ENCODE measurements around the gene NDUFV1. TPM values are rescaled to one million over a fixed set of nuclear protein-coding genes. Genes with fewer than 3 reads are reported as not detected.
A peak's percentile ranks its signal among the peaks of the same experiment; 100 is the strongest.

The NDUFV1 gene
- total RNA-seq, 1 experiment from 2014 or later = 242 TPM

- BruUV-seq (replicated peaks) = no TSS peak
- RAD21 ChIA-PET (ENCODE audit: low non-redundant PET in 1 of 2, low total read pairs in 2 of 2, uncharacterized antibody in 2 of 2, unreplicated experiment in 2 of 2) = no interaction called here
- ATAC-seq = peak; percentile 64; the same call in 1 of the 2 replicates
- 0 out of 2 replicates have a peak overlapping the region, but pooled peaks have one; percentile 5 for H3K9ac ChIP-seq (ENCODE audit: low read length)
- no peaks in the 10 kb centered on the region for H3K36me3 ChIP-seq (ENCODE audit: control insufficient read depth in 1 of 2, insufficient read depth in 2 of 2, low read length in 2 of 2)
- no peaks in the 10 kb centered on the region for H3K9me3 ChIP-seq (ENCODE audit: control insufficient read depth in 1 of 2, insufficient read depth in 1 of 2, low read depth in 1 of 2, low read length in 2 of 2)
- DNase-seq (ENCODE audit: low read depth, low spot score) = no peak
- H3K4me1 ChIP-seq (ENCODE audit: control insufficient read depth in 1 of 2, insufficient read depth in 2 of 2, low read length in 2 of 2) = peaks cover 16 to 31% of the 10 kb centered on the region in 2 experiments
- CTCF ChIA-PET = interaction anchor here (0.6 to 3.2 kb wide), 2 partner anchors 7 to 9 kb away, joined by 3 to 16 read pairs; no protein-coding TSS in a partner anchor
- intact Hi-C loops (cut with micrococcal nuclease) = no loop called here
- TF ChIP-seq EZH2 (IDR thresholded peaks at IDR 0.05) (no peak), ZFX (IDR thresholded peaks at IDR 0.05) (no peak), CBX3 (IDR thresholded peaks at IDR 0.05; ENCODE audit: low read depth) (no peak), FOSL1 (IDR thresholded peaks at IDR 0.05; ENCODE audit: low read depth) (no peak), SRF (IDR thresholded peaks at IDR 0.05; ENCODE audit: low read depth) (no peak), SIN3A (IDR thresholded peaks at IDR 0.05; ENCODE audit: low read depth) (no peak), ZBTB33 (IDR thresholded peaks at IDR 0.05; ENCODE audit: extremely low read depth, insufficient replicate concordance, low read length) (no peak)
- 0 out of 4 replicates have a peak overlapping the region, but pooled peaks of 1 of the 2 experiments have one; percentile 1 for H3K4me3 ChIP-seq (replicated peaks in 1 of 2; ENCODE audit: low read depth in 1 of 2, low read length in 2 of 2)
- POLR2A ChIA-PET = no interaction called here
- H3K27ac ChIP-seq (ENCODE audit: low read depth, low read length) = no peak overlapping the region
- no peaks in the 10 kb centered on the region for H3K9me2 ChIP-seq (ENCODE audit: insufficient read depth)
- no peaks in the 10 kb centered on the region for H4K20me1 ChIP-seq (ENCODE audit: insufficient read depth)
- H2AFZ ChIP-seq (ENCODE audit: low read depth, low read length, poor library complexity, severe bottlenecking) = peak overlapping the region; percentile 84
- H3K4me2 ChIP-seq (ENCODE audit: low read length) = peak overlapping the region; percentile 60
- peaks cover 4% of the 10 kb centered on the region; the same call in 1 of the 2 replicates for H3K27me3 ChIP-seq (ENCODE audit: insufficient read depth, low read length)
- H3K79me2 ChIP-seq (ENCODE audit: insufficient read depth, low read length) = no peaks in the 10 kb centered on the region
Measured at GRCh38 chr11:67562963-67563704, 43.6 kb upstream of the NDUFV1 start.

Measured in HCT116 (cell line).